Measurements from ENCODE around the gene TNN. TPM values are rescaled to one million over a fixed set of nuclear protein-coding genes. Genes with fewer than 3 reads are reported as not detected.

Gene TNN
- total RNA-seq, 2 donors from 2014 or later, result 0.63 to 0.79 TPM

DNA sequence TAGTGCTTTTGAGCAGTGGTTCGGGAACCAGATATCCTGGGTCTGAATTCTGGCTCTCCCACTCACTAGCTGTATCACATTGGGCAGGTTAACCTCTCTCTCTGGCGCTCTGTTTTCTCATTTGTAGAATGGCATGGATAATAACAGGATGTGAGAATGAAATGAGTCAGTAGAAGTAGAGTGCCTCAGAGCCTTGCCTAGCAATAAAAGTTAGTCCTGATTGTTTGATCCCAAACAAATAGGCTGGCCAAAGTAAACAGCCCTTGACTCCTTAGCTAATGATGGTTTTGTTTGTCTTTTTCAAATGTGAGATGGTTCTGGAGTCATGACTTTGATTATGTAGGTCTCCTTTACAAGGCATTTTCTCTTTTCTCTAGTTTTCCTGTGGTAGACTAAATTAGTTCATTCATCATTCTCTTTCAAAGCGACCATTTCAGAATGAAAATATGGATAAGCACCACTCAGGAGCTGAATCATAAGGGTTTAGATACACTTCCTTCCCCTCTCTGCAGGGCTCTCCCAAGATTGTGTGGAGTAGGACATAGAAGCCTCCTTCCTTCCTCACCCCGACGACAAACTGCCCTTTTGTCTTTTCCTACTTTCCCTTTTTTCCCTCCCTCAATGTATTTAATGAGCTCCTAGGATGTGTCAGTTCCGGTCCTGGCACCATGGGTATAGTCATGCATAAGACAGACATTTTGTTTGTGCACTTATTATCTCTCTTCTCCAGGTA lies 101.8 kb downstream of the TNN start:
- Histone ChIP-seq H3K4me3 (no peak overlapping the region), H3K9me3 (no peaks in the 10 kb centered on the region), H3K27me3 (no peaks in the 10 kb centered on the region), H3K4me1 (peaks cover 0 to 18% of the 10 kb centered on the region in 2 donors), H3K36me3 (peaks cover 21% of the 10 kb centered on the region), H3K27ac (no peak overlapping the region)
- TF ChIP-seq, protein P1, sequence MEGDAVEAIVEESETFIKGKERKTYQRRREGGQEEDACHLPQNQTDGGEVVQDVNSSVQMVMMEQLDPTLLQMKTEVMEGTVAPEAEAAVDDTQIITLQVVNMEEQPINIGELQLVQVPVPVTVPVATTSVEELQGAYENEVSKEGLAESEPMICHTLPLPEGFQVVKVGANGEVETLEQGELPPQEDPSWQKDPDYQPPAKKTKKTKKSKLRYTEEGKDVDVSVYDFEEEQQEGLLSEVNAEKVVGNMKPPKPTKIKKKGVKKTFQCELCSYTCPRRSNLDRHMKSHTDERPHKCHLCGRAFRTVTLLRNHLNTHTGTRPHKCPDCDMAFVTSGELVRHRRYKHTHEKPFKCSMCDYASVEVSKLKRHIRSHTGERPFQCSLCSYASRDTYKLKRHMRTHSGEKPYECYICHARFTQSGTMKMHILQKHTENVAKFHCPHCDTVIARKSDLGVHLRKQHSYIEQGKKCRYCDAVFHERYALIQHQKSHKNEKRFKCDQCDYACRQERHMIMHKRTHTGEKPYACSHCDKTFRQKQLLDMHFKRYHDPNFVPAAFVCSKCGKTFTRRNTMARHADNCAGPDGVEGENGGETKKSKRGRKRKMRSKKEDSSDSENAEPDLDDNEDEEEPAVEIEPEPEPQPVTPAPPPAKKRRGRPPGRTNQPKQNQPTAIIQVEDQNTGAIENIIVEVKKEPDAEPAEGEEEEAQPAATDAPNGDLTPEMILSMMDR (IDR thresholded peaks at IDR 0.05), result no peak
- no peak for DNase-seq (ENCODE audit: low spot score)

DNA sequence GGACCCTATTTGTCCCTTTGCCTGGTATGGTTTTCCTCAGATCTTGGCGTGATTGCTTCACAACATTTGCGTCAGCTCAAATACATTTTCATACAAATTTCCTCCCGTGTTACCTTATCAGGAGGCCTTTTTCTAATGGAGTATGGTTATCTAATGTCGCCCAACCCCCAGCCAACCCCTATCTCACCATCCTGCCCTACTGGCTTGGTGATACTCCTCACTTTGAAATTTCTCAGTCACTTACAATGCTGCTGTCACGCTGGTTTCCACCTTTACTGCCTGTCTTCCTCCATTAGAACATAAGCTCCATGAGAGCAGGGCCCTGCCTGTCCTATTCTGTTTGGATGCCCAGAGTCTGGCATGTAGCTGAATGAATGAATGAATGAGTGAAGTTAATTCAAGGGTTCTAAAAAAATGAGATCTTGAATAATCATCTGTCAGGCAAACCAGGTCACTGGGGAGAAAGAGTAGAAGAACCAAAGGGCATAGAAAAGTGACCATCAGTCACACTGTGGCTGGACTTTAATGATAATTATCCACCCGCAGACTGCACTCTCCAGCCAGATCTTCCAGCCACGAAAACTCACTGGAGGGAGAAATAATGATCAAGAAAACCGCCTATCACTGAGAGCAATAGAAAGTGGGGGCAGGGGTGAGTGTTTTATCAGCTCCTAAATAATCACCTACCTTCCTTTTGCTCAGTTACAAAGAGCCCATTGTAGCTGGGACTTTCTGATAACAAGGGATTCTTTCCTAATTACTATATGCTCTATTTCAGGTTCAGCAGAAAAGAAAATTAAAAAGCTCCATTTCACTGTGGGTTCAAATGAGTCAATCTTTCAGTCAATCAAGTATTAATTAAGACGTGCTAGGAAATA lies 103.6 kb downstream of the TNN start:
- no peak for DNase-seq (ENCODE audit: low spot score)
- H3K27ac ChIP-seq, result no peak overlapping the region
- peaks cover 0 to 23% of the 10 kb centered on the region in 2 donors for H3K4me1 ChIP-seq
- H3K9me3 ChIP-seq, result no peaks in the 10 kb centered on the region
- no peak overlapping the region for H3K4me3 ChIP-seq
- H3K27me3 ChIP-seq, result no peaks in the 10 kb centered on the region
- TF ChIP-seq, protein P1 (IDR thresholded peaks at IDR 0.05), result no peak
- peaks cover 2% of the 10 kb centered on the region for H3K36me3 ChIP-seq

DNA sequence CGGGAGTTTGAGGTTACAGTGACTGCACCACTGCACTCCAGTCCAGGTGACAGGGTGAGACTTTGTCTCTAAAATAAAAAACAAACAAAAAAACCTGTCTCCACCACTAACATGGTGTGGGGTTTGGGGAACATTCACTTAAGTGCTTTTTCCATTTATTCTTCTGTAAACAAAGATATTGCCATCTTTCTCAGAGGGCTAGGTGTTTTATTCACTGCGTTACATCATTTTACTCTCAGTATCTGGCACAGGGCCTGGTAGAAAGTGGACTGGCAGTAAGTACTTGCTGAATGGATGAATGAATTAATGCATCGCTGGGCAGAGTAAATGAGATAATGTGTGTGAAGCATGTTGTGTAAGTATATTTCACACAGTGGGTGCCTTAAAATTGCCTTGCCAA lies 104.9 kb downstream of the TNN start:
- TF ChIP-seq, protein P1 (IDR thresholded peaks at IDR 0.05), result no peak
- peaks cover 0 to 23% of the 10 kb centered on the region in 2 donors for H3K4me1 ChIP-seq
- H3K9me3 ChIP-seq, result no peaks in the 10 kb centered on the region

DNA sequence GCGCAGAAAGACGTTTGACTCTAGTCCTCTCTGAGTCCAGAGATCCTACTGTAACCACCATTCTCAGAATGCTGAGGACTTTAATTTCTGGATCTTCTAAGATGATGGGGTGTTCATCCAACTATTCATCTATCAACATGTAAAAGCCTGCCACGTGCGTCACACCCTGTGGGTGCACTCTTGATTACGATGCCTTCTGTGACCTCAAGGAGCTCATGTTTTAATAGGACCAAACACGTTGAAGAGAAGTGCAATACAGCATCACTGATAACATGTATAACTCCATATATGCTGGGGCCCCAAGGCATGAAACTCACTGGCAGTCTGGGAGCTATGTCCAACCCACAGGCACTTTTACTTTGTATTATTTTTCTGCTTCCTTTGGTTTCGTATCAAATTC lies 105.9 kb downstream of the TNN start:
- Histone ChIP-seq H3K9me3 (no peaks in the 10 kb centered on the region), H3K27ac (no peak overlapping the region), H3K27me3 (no peaks in the 10 kb centered on the region), H3K4me1 (peaks cover 0 to 23% of the 10 kb centered on the region in 2 donors), H3K36me3 (peaks cover 16% of the 10 kb centered on the region), H3K4me3 (no peak overlapping the region)
- DNase-seq (ENCODE audit: low spot score), result no peak
- TF ChIP-seq, protein P1 (IDR thresholded peaks at IDR 0.05), result no peak

More for the DNA sequence above, 104.9 kb downstream of the TNN start:
- H3K27me3 ChIP-seq, result no peaks in the 10 kb centered on the region
- peaks cover 8% of the 10 kb centered on the region for H3K36me3 ChIP-seq
- DNase-seq (ENCODE audit: low spot score), result no peak
- H3K4me3 ChIP-seq, result no peak overlapping the region
- H3K27ac ChIP-seq, result no peak overlapping the region

DNA sequence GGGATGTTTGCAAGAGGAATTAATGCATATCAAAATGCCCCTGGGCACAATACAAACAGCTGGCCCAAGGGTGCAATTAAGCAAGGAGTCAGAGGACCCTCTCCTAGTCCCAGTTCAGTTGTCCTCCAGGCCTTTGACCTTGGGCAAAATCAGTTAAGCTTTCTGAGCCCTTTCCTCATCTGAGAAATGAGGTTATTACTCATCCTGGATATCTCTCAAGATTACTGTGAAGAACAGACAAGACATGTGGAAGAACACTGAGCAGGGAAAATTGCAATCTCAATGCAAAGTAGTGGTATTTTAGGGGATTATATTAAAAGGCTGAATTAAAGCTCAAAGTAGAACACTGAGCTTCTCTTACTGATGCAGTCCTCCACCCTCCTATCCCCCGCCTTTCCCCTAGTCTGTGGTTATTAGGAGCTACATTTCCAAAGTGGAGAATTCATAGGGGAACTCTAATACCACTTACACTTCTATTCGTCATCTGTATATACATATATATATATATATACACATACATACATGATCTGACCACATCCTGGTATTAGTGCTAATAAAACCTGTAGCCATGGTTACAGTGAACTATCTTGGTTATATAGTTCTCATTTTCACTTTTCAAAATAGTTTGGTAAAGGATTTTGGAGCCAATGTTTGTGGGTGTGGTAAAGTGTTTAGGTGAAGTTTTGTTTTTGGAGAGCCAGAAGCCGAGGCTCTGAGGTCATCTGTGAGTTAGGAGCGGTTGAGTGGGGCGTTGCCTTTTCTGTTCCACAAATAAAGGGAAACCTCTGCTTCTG lies 106.9 kb downstream of the TNN start:
- TF ChIP-seq, protein P1 (IDR thresholded peaks at IDR 0.05), result no peak
- DNase-seq (ENCODE audit: low spot score), result no peak
- Histone ChIP-seq H3K4me3 (no peak overlapping the region), H3K4me1 (peaks cover 0 to 20% of the 10 kb centered on the region in 2 donors), H3K27ac (no peak overlapping the region), H3K9me3 (no peaks in the 10 kb centered on the region), H3K27me3 (no peaks in the 10 kb centered on the region), H3K36me3 (peaks cover 16% of the 10 kb centered on the region)
